ENCODE measurements around the gene SLC28A3.

SLC28A3 gene

DNA sequence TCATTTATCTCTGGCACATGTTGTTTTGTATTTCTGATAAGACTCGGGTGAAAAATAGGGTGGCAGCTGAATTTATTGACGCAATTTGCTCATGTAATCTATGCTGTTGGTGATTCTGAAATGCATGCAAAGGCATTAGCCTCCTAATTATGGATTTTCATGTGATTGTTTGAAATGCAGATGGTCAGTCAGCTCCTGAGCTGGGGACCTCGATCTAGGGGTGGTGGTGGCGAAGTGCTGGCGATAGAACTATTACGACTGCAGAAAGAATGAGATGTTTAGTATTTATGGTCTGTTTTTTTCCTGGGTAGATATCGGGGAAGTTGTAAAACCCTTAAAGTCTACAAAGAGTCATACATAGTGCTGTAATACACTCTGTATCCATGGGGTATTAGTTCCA lies 88.6 kb downstream of the SLC28A3 start:
- no peak overlapping the region for H3K9ac ChIP-seq (ENCODE audit: low read length)
- no peak for DNase-seq
- no peak overlapping the region for H2BK15ac ChIP-seq (ENCODE audit: low read depth, poor library complexity, severe bottlenecking)
- H4K8ac ChIP-seq (ENCODE audit: low read length): no peak overlapping the region
- H2AK5ac ChIP-seq (ENCODE audit: low read length, severe bottlenecking): no peak overlapping the region
- peaks cover 16 to 23% of the 10 kb centered on the region in 2 experiments for H3K27me3 ChIP-seq (ENCODE audit: control insufficient read depth in 1 of 2, insufficient read depth in 1 of 2, low read length in 2 of 2)
- no peak overlapping the region for H3K23ac ChIP-seq (ENCODE audit: low read length in 2 of 2)
- no peak overlapping the region for H2BK120ac ChIP-seq (ENCODE audit: low read depth, low read length)
- H3K79me1 ChIP-seq (replicated peaks; ENCODE audit: low read length, poor library complexity, severe bottlenecking): no peaks in the 10 kb centered on the region
- no peak overlapping the region for H2BK12ac ChIP-seq (ENCODE audit: low read length in 2 of 2)
- H3K27ac ChIP-seq (ENCODE audit: low read length, poor library complexity, severe bottlenecking): no peak overlapping the region
- no peak overlapping the region for H3K4ac ChIP-seq (ENCODE audit: low read depth in 1 of 2, low read length in 2 of 2)
- H3K4me1 ChIP-seq (ENCODE audit: control insufficient read depth, insufficient read depth, low read depth, low read length): no peaks in the 10 kb centered on the region
- no peak overlapping the region for H2BK5ac ChIP-seq (ENCODE audit: low read depth, low read length, poor library complexity, severe bottlenecking)
- H4K91ac ChIP-seq (ENCODE audit: low read length): no peak overlapping the region
- WGBS: 84% methylated on average over 6 of the region's 7 CpGs
- no peak overlapping the region for H2AFZ ChIP-seq (ENCODE audit: low read depth, low read length)
- no peak overlapping the region for H3K14ac ChIP-seq (ENCODE audit: low read length in 2 of 2)
- no peak overlapping the region for H3K4me2 ChIP-seq (ENCODE audit: low read length, poor library complexity, severe bottlenecking)
- H3K18ac ChIP-seq (ENCODE audit: low read depth in 1 of 2, low read length in 2 of 2): no peak overlapping the region
- no peaks in the 10 kb centered on the region for H3K9me3 ChIP-seq (ENCODE audit: control insufficient read depth, low read length)
- no peak overlapping the region for H3K4me3 ChIP-seq (ENCODE audit: insufficient read depth in 1 of 2, low read depth in 1 of 2, low read length in 2 of 2)
- no peaks in the 10 kb centered on the region for H3K36me3 ChIP-seq (ENCODE audit: control insufficient read depth in 1 of 2, insufficient read depth in 2 of 2, low read depth in 1 of 2, low read length in 2 of 2)

DNA sequence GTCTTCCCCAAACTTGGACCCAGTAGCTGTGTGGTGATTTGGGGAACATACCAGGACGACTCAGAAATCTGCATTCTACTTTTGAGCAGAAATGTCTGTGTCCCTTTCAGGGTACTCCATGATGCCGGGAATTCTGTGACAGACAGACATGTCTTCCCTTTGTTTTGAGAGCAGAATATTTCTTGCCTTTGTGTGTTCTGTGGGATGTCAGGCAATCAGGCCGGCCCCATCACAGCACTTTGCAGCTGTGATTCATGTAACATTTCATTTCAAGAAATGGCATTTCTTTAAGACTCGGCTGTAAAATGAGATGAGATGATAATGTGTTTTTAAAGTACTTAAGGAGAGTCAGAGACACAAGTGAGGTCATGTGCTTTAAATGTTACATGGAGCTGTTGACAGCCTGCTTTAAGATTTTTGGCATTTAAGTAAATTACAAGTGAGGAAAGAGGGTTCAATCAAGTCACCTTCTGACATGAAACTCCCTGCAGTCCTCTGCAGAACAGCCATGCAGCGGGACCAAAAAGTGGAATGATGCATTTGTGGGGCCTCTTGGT lies 98.7 kb downstream of the SLC28A3 start:
- WGBS: 54% methylated on average over 5 of the region's 5 CpGs
- no peak for DNase-seq
- no peak overlapping the region for H3K9ac ChIP-seq (ENCODE audit: low read length)

DNA sequence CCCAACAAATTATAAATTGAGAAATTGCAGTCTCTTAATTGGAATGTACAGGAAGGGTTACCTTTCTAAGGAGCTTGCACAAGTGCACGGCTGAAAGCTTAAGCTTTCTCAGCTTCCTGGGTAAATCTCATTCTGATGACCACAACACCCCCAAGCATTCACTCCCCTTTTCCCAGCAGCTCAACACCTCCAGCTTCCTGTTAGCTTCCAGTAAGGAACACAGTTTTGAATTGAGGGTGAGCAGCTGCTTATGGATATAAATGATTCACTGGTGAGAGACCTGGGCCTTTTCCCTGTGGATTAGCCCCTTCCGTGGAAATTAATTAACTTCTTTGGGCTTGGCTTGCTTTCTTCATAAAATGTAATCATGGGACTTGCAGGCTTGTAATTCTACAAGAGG lies 101.2 kb downstream of the SLC28A3 start:
- no peak overlapping the region for H2AK5ac ChIP-seq (ENCODE audit: low read length, severe bottlenecking)
- no peak for DNase-seq
- WGBS: 75% methylated on average over 2 of the region's 2 CpGs

More for the DNA sequence above, 98.7 kb downstream of the SLC28A3 start:
- no peak overlapping the region for H2BK120ac ChIP-seq (ENCODE audit: low read depth, low read length)
- no peak overlapping the region for H3K23ac ChIP-seq (ENCODE audit: low read length in 2 of 2)
- H2AK5ac ChIP-seq (ENCODE audit: low read length, severe bottlenecking): no peak overlapping the region
- no peaks in the 10 kb centered on the region for H3K79me1 ChIP-seq (replicated peaks; ENCODE audit: low read length, poor library complexity, severe bottlenecking)
- no peak overlapping the region for H2BK5ac ChIP-seq (ENCODE audit: low read depth, low read length, poor library complexity, severe bottlenecking)
- peaks cover 5% of the 10 kb centered on the region for H3K9me3 ChIP-seq (ENCODE audit: control insufficient read depth, low read length)
- no peak overlapping the region for H2BK12ac ChIP-seq (ENCODE audit: low read length in 2 of 2)
- no peaks in the 10 kb centered on the region for H3K4me1 ChIP-seq (ENCODE audit: control insufficient read depth, insufficient read depth, low read depth, low read length)
- H3K27ac ChIP-seq (ENCODE audit: low read length, poor library complexity, severe bottlenecking): no peak overlapping the region
- H2AFZ ChIP-seq (ENCODE audit: low read depth, low read length): no peak overlapping the region
- peaks cover 0 to 6% of the 10 kb centered on the region in 2 experiments for H3K27me3 ChIP-seq (ENCODE audit: control insufficient read depth in 1 of 2, insufficient read depth in 1 of 2, low read length in 2 of 2)
- no peak overlapping the region for H3K4me3 ChIP-seq (ENCODE audit: insufficient read depth in 1 of 2, low read depth in 1 of 2, low read length in 2 of 2)
- no peaks in the 10 kb centered on the region for H3K36me3 ChIP-seq (ENCODE audit: control insufficient read depth in 1 of 2, insufficient read depth in 2 of 2, low read depth in 1 of 2, low read length in 2 of 2)
- no peak overlapping the region for H3K14ac ChIP-seq (ENCODE audit: low read length in 2 of 2)
- H3K4me2 ChIP-seq (ENCODE audit: low read length, poor library complexity, severe bottlenecking): no peak overlapping the region
- no peak overlapping the region for H4K8ac ChIP-seq (ENCODE audit: low read length)
- no peak overlapping the region for H3K4ac ChIP-seq (ENCODE audit: low read depth in 1 of 2, low read length in 2 of 2)
- no peak overlapping the region for H2BK15ac ChIP-seq (ENCODE audit: low read depth, poor library complexity, severe bottlenecking)
- no peak overlapping the region for H4K91ac ChIP-seq (ENCODE audit: low read length)
- H3K18ac ChIP-seq (ENCODE audit: low read depth in 1 of 2, low read length in 2 of 2): no peak overlapping the region

DNA sequence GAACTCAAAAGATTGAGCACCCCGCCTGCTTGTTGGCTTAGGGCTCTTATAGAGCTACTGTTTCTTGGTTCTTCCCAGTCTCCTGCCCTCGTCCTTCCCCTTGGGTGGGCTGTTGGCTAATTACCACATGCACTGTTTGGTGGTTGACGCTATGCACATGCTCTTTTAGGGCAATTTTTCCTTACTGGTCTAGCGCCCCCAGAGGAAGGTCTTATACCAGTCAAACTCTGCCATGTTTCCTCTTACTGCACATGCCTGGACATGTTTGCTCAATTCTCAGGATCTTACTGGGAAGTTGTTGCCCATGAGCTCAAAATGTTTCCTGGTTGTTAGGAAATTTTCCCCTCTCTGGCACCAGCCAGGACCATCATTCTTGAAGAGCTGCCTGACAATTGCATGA lies 101.9 kb downstream of the SLC28A3 start:
- WGBS: 79% methylated on average over 3 of the region's 4 CpGs

More for the DNA sequence above, 101.2 kb downstream of the SLC28A3 start:
- Histone ChIP-seq H3K4me1 (ENCODE audit: control insufficient read depth, insufficient read depth, low read depth, low read length) (no peaks in the 10 kb centered on the region), H3K4me3 (ENCODE audit: insufficient read depth in 1 of 2, low read depth in 1 of 2, low read length in 2 of 2) (no peak overlapping the region), H4K91ac (ENCODE audit: low read length) (no peak overlapping the region), H3K18ac (ENCODE audit: low read depth in 1 of 2, low read length in 2 of 2) (no peak overlapping the region), H3K4me2 (ENCODE audit: low read length, poor library complexity, severe bottlenecking) (no peak overlapping the region), H3K27ac (ENCODE audit: low read length, poor library complexity, severe bottlenecking) (no peak overlapping the region), H3K9ac (ENCODE audit: low read length) (no peak overlapping the region), H2BK5ac (ENCODE audit: low read depth, low read length, poor library complexity, severe bottlenecking) (no peak overlapping the region), H3K79me1 (replicated peaks; ENCODE audit: low read length, poor library complexity, severe bottlenecking) (no peaks in the 10 kb centered on the region), H3K23ac (ENCODE audit: low read length in 2 of 2) (no peak overlapping the region), H2BK12ac (ENCODE audit: low read length in 2 of 2) (no peak overlapping the region), H3K4ac (ENCODE audit: low read depth in 1 of 2, low read length in 2 of 2) (no peak overlapping the region), H2BK120ac (ENCODE audit: low read depth, low read length) (no peak overlapping the region), H3K14ac (ENCODE audit: low read length in 2 of 2) (no peak overlapping the region), H2AFZ (ENCODE audit: low read depth, low read length) (no peak overlapping the region), H3K9me3 (ENCODE audit: control insufficient read depth, low read length) (peaks cover 9% of the 10 kb centered on the region), H2BK15ac (ENCODE audit: low read depth, poor library complexity, severe bottlenecking) (no peak overlapping the region), H4K8ac (ENCODE audit: low read length) (no peak overlapping the region), H3K27me3 (ENCODE audit: control insufficient read depth in 1 of 2, insufficient read depth in 1 of 2, low read length in 2 of 2) (no peaks in the 10 kb centered on the region), H3K36me3 (ENCODE audit: control insufficient read depth in 1 of 2, insufficient read depth in 2 of 2, low read depth in 1 of 2, low read length in 2 of 2) (no peaks in the 10 kb centered on the region)

More for the DNA sequence above, 101.9 kb downstream of the SLC28A3 start:
- Histone ChIP-seq H2BK12ac (ENCODE audit: low read length in 2 of 2) (no peak overlapping the region), H3K27ac (ENCODE audit: low read length, poor library complexity, severe bottlenecking) (no peak overlapping the region), H2AK5ac (ENCODE audit: low read length, severe bottlenecking) (no peak overlapping the region), H3K23ac (ENCODE audit: low read length in 2 of 2) (no peak overlapping the region), H3K4me3 (ENCODE audit: insufficient read depth in 1 of 2, low read depth in 1 of 2, low read length in 2 of 2) (no peak overlapping the region), H3K4me2 (ENCODE audit: low read length, poor library complexity, severe bottlenecking) (no peak overlapping the region), H3K4me1 (ENCODE audit: control insufficient read depth, insufficient read depth, low read depth, low read length) (no peaks in the 10 kb centered on the region), H3K9ac (ENCODE audit: low read length) (no peak overlapping the region), H3K14ac (ENCODE audit: low read length in 2 of 2) (no peak overlapping the region), H3K18ac (ENCODE audit: low read depth in 1 of 2, low read length in 2 of 2) (peak overlapping the region in 1 of 2 experiments; percentile 4), H3K9me3 (ENCODE audit: control insufficient read depth, low read length) (peaks cover 9% of the 10 kb centered on the region), H2AFZ (ENCODE audit: low read depth, low read length) (no peak overlapping the region), H3K79me1 (replicated peaks; ENCODE audit: low read length, poor library complexity, severe bottlenecking) (no peaks in the 10 kb centered on the region), H3K4ac (ENCODE audit: low read depth in 1 of 2, low read length in 2 of 2) (no peak overlapping the region), H3K36me3 (ENCODE audit: control insufficient read depth in 1 of 2, insufficient read depth in 2 of 2, low read depth in 1 of 2, low read length in 2 of 2) (no peaks in the 10 kb centered on the region), H2BK15ac (ENCODE audit: low read depth, poor library complexity, severe bottlenecking) (no peak overlapping the region), H2BK5ac (ENCODE audit: low read depth, low read length, poor library complexity, severe bottlenecking) (no peak overlapping the region), H2BK120ac (ENCODE audit: low read depth, low read length) (no peak overlapping the region), H4K8ac (ENCODE audit: low read length) (no peak overlapping the region), H3K27me3 (ENCODE audit: control insufficient read depth in 1 of 2, insufficient read depth in 1 of 2, low read length in 2 of 2) (no peaks in the 10 kb centered on the region), H4K91ac (ENCODE audit: low read length) (no peak overlapping the region)
- no peak for DNase-seq

All from mesenchymal stem cell (in vitro differentiated cells and primary cell).